Liver (tissue), 3 donors: ENCODE data around the gene SLC38A2.

ENCODE experiments used
- FOXA2 ChIP-seq: IDR thresholded peaks from 2 replicates; pipeline ENCODE4 v1.6.1; 2016; ENCODE audit warnings: antibody characterized with exemption
- GABPA ChIP-seq, 2 donors: IDR thresholded peaks in 1 of 2; conservative IDR thresholded peaks in 1 of 2; 2 replicates each; pipeline ENCODE4 v1.6.1; 2016; ENCODE audit warnings: antibody characterized with exemption in 2 of 2, mild to moderate bottlenecking in 1 of 2, moderate library complexity in 1 of 2
- JUND ChIP-seq, 2 donors: IDR thresholded peaks; 2 replicates each; pipeline ENCODE4 v1.6.1; 2016; ENCODE audit warnings: antibody characterized with exemption in 2 of 2
- TF ChIP-seq, protein P1 (sequence below): fragments of 150-350 bp; IDR thresholded peaks from 2 replicates; pipeline ENCODE4 v1.5.1; 2017; ENCODE audit warnings: improper control_type of control experiment, low read depth, low read length; ENCODE audit not compliant: missing input control
- donor health status: healthy.
- donor health status: healthy.

DNA sequence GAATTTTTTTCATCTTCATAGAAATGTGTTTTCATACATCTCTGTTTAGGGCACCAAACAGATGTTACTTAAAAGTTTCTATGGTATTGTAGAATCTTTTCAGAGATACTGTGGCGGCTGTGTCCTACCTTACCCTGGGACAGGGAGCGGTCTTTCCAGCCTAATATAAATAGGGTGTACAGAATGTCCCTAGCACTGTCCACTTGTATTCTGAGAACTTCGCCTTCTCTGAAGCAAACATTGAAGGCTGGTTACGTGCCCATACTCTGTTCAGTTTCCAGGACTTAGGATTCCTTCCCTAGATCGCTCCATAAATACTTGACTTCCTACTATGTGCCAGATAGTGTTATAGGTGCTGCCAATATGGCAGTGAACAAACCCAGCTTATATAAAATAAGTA, 24.3 kb upstream of the SLC38A2 start:
- no peak for TF ChIP-seq GABPA (IDR thresholded peaks at IDR 0.05 in 1 of 2, conservative IDR thresholded peaks at IDR 0.05 in 1 of 2)
- TF ChIP-seq, protein P1, sequence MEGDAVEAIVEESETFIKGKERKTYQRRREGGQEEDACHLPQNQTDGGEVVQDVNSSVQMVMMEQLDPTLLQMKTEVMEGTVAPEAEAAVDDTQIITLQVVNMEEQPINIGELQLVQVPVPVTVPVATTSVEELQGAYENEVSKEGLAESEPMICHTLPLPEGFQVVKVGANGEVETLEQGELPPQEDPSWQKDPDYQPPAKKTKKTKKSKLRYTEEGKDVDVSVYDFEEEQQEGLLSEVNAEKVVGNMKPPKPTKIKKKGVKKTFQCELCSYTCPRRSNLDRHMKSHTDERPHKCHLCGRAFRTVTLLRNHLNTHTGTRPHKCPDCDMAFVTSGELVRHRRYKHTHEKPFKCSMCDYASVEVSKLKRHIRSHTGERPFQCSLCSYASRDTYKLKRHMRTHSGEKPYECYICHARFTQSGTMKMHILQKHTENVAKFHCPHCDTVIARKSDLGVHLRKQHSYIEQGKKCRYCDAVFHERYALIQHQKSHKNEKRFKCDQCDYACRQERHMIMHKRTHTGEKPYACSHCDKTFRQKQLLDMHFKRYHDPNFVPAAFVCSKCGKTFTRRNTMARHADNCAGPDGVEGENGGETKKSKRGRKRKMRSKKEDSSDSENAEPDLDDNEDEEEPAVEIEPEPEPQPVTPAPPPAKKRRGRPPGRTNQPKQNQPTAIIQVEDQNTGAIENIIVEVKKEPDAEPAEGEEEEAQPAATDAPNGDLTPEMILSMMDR: no peak
- no peak for TF ChIP-seq FOXA2
- TF ChIP-seq JUND (IDR thresholded peaks at IDR 0.05): no peak
